HG03175 (cell line): ENCODE data around the gene EVC2.
"Not testable (repeated sequence)": the region's sequence is repeated elsewhere in the genome, so short reads cannot be mapped to it uniquely, and the experiment has no call there.

Experiments used
- ATAC-seq: cut with Tn5 transposase; IDR thresholded peaks from one replicate; pipeline ENCODE4 v1.9.1; 2021; ENCODE audit warnings: mild to moderate bottlenecking, moderate library complexity; ENCODE audit not compliant: unreplicated experiment

The EVC2 gene

GRCh38 chr4:5742968-5743367 lies 34.6 kb upstream of the EVC2 start:
- ATAC-seq, result no peak

- ATAC-seq, result no peak
Measured at GRCh38 chr4:5742388-5742787, 34.0 kb upstream of the EVC2 start.

GRCh38 chr4:5738061-5738460 lies 29.7 kb upstream of the EVC2 start:
- ATAC-seq, result no peak

- ATAC-seq, result no peak
Measured at GRCh38 chr4:5735463-5735862, 27.1 kb upstream of the EVC2 start.

- ATAC-seq, result no peak
Measured at GRCh38 chr4:5734853-5735252, 26.5 kb upstream of the EVC2 start.

GRCh38 chr4:5732158-5732557 lies 23.8 kb upstream of the EVC2 start:
- ATAC-seq, result no peak

GRCh38 chr4:5730993-5731990 lies 22.9 kb upstream of the EVC2 start:
- ATAC-seq, result no peak

- no peak for ATAC-seq
Measured at GRCh38 chr4:5730436-5730835, 22.1 kb upstream of the EVC2 start.

- ATAC-seq, result not testable (repeated sequence)
Measured at GRCh38 chr4:5728412-5728811, 20.1 kb upstream of the EVC2 start.

GRCh38 chr4:5724377-5724776 lies 16.0 kb upstream of the EVC2 start:
- ATAC-seq, result no peak

- no peak for ATAC-seq
Measured at GRCh38 chr4:5722328-5722727, 14.0 kb upstream of the EVC2 start.

- ATAC-seq, result no peak
Measured at GRCh38 chr4:5721923-5722322, 13.6 kb upstream of the EVC2 start.

- ATAC-seq, result no peak
Measured at GRCh38 chr4:5720980-5721379, 12.6 kb upstream of the EVC2 start.

- no peak for ATAC-seq
Measured at GRCh38 chr4:5720157-5720850, 11.9 kb upstream of the EVC2 start.

GRCh38 chr4:5719350-5720055 lies 11.1 kb upstream of the EVC2 start:
- no peak for ATAC-seq

- ATAC-seq, result no peak
Measured at GRCh38 chr4:5718411-5718810, 10.1 kb upstream of the EVC2 start.

GRCh38 chr4:5717449-5718158 lies 9.2 kb upstream of the EVC2 start:
- ATAC-seq, result no peak

GRCh38 chr4:5716391-5716790 lies 8.0 kb upstream of the EVC2 start:
- no peak for ATAC-seq

- ATAC-seq, result no peak
Measured at GRCh38 chr4:5715357-5715756, 7.0 kb upstream of the EVC2 start.

GRCh38 chr4:5713861-5714260 lies 5.5 kb upstream of the EVC2 start:
- no peak for ATAC-seq

- ATAC-seq, result no peak
Measured at GRCh38 chr4:5712931-5713330, 4.6 kb upstream of the EVC2 start.
